LNCaP clone FGC (cell line): ENCODE measurements around the gene P3H2.

Experiments
- DNase-seq: peaks from one replicate; pipeline ENCODE4 v3.0.0-alpha.2; 2011; ENCODE audit warnings: low read depth
- H3K4me3 ChIP-seq: 2 replicates; pipeline ENCODE4 v1.5.1; 2011; ENCODE audit warnings: mild to moderate bottlenecking, low read depth, low read length, control low read depth
- TF ChIP-seq, protein P1 (sequence below): IDR thresholded peaks from 2 replicates; pipeline ENCODE4 v1.5.1; 2012; ENCODE audit warnings: mild to moderate bottlenecking; ENCODE audit not compliant: control insufficient read depth, insufficient read depth; ENCODE audit errors: extremely low read depth

The P3H2 gene

DNA sequence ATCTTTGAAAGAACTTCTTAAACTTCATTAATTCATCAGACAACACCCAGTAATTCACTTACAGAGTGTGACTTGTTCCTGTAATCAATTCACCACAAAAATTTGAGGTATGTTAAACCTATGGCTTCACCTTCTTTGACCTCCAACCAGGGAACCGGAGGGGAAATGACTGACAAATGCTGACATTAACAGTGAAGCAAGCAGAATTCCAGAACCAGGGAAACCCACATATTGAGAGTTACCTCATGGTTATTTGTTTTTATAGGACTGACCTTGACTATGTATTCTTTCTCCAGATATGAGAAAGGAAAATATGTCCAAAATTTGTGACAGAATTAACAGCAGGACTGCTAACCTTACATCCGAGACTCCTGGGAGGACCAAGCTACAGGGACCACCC is 2.7 kb downstream of the P3H2 start:
- H3K4me3 ChIP-seq = no peak overlapping the region
- DNase-seq = no peak
- TF ChIP-seq, protein P1, sequence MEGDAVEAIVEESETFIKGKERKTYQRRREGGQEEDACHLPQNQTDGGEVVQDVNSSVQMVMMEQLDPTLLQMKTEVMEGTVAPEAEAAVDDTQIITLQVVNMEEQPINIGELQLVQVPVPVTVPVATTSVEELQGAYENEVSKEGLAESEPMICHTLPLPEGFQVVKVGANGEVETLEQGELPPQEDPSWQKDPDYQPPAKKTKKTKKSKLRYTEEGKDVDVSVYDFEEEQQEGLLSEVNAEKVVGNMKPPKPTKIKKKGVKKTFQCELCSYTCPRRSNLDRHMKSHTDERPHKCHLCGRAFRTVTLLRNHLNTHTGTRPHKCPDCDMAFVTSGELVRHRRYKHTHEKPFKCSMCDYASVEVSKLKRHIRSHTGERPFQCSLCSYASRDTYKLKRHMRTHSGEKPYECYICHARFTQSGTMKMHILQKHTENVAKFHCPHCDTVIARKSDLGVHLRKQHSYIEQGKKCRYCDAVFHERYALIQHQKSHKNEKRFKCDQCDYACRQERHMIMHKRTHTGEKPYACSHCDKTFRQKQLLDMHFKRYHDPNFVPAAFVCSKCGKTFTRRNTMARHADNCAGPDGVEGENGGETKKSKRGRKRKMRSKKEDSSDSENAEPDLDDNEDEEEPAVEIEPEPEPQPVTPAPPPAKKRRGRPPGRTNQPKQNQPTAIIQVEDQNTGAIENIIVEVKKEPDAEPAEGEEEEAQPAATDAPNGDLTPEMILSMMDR = no peak

DNA sequence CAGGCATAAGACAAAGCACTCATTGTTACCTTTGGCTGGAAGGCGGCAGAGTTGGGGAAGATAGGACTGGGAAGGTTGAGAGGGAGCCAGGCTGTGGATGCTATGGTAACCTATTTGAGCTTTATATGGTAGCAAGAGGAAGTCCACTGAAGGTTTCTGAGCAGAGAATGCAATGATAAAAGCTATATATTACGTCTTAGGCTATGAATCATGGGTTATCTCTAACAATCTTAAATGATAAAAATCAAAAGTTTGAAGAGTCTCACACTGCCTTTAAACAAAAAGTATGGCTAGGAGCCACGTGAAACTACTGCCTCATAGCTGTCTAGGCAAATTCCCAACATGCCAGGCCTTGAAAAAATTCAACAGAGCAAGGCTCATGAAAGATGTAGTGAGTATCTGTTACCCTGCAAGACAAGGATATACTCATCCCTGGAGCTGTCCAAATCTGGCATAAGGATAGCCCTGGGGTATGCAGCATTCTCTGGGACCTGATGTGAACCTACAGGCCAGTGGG is 4.1 kb downstream of the P3H2 start:
- DNase-seq = no peak

DNA sequence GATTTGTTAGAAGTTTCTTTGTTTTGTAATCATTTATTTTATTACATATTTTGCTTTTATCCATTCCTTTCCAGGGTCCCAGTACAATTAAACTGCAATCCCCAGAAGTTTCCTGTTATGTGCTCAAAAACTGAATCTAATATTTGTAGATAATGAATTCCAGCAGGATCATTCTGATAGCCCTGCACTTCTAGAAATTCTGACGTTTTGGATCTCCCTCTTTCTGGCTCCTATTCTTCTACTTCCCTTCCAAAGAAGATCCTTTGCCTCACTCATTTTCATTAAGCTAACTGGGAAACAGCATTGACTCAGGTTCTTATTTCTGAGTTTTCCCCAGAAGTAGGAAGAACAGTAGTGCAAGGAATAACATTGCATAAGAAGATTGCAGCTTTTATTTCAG is 9.9 kb downstream of the P3H2 start:
- no peak overlapping the region for H3K4me3 ChIP-seq
- TF ChIP-seq, protein P1 = no peak
- DNase-seq = no peak

More for the DNA sequence above, 4.1 kb downstream of the P3H2 start:
- TF ChIP-seq, protein P1 = no peak
- H3K4me3 ChIP-seq = no peak overlapping the region

DNA sequence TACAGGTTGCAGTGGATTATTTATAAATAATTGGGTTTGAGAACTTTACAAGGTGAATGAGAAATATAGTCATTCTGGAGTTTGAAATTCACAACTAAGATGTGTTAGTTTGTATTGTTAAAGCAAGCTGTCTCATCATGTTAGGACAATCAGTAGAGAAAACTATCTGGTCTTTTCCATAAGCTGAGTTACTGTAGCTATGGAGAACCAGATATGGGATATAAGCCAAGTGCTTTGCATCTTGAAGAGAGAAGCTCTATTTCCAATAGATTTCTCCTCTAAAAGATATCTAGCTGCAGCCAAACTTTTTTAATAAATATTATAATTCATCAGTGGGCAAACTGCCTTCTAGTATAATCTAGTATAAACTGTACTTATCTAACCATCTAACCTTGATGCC is 11.3 kb downstream of the P3H2 start:
- TF ChIP-seq, protein P1 = no peak
- H3K4me3 ChIP-seq = no peak overlapping the region
- no peak for DNase-seq

DNA sequence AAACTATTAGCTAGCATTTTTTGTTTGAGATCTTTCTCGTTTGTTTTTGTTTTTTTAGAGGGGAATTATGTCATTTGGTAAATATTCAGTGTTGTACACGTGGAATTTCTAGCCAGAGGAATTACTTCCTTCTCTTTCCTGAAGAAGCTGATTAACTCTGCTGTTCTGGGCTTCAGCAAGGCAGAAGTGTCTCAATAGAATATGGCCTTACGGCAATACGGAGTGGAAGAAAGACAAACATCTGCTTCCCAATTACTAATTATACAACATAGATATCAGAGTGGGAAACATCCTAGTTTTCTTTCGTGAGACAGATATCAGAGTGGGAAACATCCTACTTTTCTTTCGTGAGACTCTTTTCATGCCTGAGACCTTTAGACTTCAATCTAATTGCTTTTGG is 11.9 kb downstream of the P3H2 start:
- DNase-seq = no peak

DNA sequence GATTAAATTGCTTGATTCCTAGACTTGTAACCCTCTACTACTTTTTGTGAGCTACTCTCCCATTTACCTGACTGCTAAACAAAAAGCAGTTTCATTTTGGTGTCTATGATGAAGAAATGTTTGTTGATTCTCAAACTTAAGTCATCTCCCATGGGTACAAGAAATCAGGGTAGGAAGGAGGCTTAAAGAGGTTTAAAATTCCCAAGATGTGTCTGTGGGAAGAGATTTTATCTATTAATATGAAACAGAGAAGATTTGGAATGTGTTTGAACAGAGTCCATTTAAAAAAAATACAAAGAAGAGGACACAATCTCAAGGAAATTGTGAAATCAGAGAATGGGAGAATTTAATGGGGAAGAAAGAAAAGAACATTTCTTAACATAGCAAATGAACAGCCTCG is 14.8 kb downstream of the P3H2 start:
- DNase-seq = no peak
- TF ChIP-seq, protein P1 = no peak
- no peak overlapping the region for H3K4me3 ChIP-seq

More for the DNA sequence above, 11.9 kb downstream of the P3H2 start:
- TF ChIP-seq, protein P1 = no peak
- no peak overlapping the region for H3K4me3 ChIP-seq

DNA sequence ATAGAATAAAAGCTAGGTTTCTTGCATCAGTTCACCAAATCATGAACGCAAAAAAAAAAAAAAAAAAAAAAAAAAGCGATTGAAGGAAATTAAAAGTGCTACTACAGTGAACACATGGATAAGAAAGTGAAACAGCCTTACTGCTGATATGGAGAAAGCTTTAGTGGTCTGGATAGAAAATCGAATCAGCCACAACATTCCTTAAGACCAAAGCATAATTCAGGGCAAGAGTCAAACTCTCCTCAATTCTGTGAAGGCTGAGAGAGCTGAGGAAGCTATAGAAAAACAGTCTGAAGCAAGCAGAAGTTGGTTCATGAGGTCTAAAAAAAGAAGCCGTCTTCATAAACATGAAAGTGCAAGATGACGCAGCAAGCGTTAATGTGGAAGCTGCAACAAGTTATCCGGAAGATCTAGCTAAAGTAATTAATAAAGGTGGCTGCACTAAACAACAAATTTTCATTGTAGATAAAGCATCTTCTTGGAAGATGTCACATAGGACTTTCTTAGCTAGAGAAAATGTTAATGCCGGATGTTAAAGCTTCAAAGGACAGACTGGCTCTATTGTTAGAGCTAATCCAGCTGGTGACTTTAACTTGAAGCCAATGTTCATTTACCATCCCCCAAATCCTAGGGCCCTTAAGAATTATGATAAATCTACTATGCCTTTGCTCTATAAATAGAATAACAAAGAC is 19.2 kb downstream of the P3H2 start:
- no peak overlapping the region for H3K4me3 ChIP-seq
- no peak for DNase-seq
- TF ChIP-seq, protein P1 = no peak
